ENCODE results near the gene MEMO1.

GRCh38 chr2:31979018-31979417 lies 31.8 kb downstream of the MEMO1 start:
- no peak for TF ChIP-seq CTCF (optimal IDR thresholded peaks at IDR 0.05 in 1 of 3, IDR thresholded peaks at IDR 0.05 in 1 of 3, conservative IDR thresholded peaks at IDR 0.05 in 1 of 3; ENCODE audit: extremely low read depth in 1 of 3, insufficient read depth in 2 of 3, low read length in 3 of 3)
- TF ChIP-seq EZH2 (IDR thresholded peaks at IDR 0.05; ENCODE audit: low read length), result no peak

Measured in keratinocyte (primary cell).